GM12878 (cell line): Measurements from ENCODE around the gene C14orf119.

Experiments
- CBX3 ChIP-seq: fragments of 200-600 bp; sonication (generic); IDR thresholded peaks from 2 replicates; pipeline ENCODE4 v1.6.1; 2016; ENCODE audit warnings: low read depth, borderline replicate concordance
- CREB1 ChIP-seq: IDR thresholded peaks from 2 replicates; pipeline ENCODE4 v1.6.1; 2012; ENCODE audit warnings: low read depth, mild to moderate bottlenecking, inconsistent platforms
- ETV6 ChIP-seq, 2 experiments: fragments of 450-650 bp in 1 of 2; IDR thresholded peaks in 1 of 2; conservative IDR thresholded peaks in 1 of 2; 2 replicates each; pipeline ENCODE4 v1.6.1; 2014; ENCODE audit warnings: antibody characterized with exemption in 1 of 2, borderline replicate concordance in 1 of 2, low read depth in 1 of 2, mild to moderate bottlenecking in 1 of 2, moderate library complexity in 1 of 2
- NR2C1 ChIP-seq: fragments of 450-650 bp; IDR thresholded peaks from 2 replicates; pipeline ENCODE4 v1.6.1; 2017; ENCODE audit warnings: antibody characterized with exemption, mild to moderate bottlenecking, moderate library complexity
- TF ChIP-seq, protein P1 (sequence below), 3 experiments: IDR thresholded peaks in 2 of 3; conservative IDR thresholded peaks in 1 of 3; 2 replicates each; pipeline ENCODE4 v1.5.1; 2011; ENCODE audit warnings: low read depth in 3 of 3, low read length in 3 of 3, mild to moderate bottlenecking in 3 of 3, control low read depth in 2 of 3, moderate library complexity in 2 of 3, inconsistent platforms in 1 of 3, mixed read lengths in 1 of 3; ENCODE audit not compliant: control insufficient read depth in 2 of 3, insufficient read depth in 1 of 3; ENCODE audit errors: extremely low read depth in 1 of 3
- TF ChIP-seq, protein P2 (sequence below): IDR thresholded peaks from 2 replicates; pipeline ENCODE4 v1.6.1; 2011; ENCODE audit warnings: low read depth, mild to moderate bottlenecking, low read length, moderate library complexity, borderline replicate concordance; ENCODE audit errors: extremely low read depth
- TF ChIP-seq, protein P3 (sequence below): IDR thresholded peaks from 2 replicates; pipeline ENCODE4 v1.6.1; 2011; ENCODE audit warnings: borderline replicate concordance, low read depth, mild to moderate bottlenecking, moderate library complexity, mixed read lengths, low read length; ENCODE audit not compliant: insufficient read depth; ENCODE audit errors: extremely low read length

DNA sequence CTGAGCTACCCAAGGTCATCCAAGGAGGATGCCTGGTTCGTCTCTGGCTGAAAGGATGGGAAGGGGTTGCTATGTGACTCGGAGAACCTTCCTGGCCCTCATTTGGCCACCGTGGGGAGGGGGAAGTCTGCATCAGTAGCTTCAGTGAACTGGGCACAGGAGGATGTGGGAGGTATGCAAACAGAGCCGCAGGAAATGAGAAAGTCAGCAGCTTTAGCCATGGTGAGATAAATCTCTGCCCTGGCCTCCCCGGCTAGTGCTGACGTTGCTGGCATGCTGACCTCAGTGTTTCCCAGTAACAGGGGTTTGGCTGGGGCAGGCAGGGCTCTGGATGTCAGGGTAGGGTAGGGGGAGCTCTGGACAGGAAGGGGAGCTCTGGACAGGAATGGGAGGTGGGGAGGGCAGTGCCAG is 26.1 kb downstream of the C14orf119 start:
- TF ChIP-seq, protein P1, sequence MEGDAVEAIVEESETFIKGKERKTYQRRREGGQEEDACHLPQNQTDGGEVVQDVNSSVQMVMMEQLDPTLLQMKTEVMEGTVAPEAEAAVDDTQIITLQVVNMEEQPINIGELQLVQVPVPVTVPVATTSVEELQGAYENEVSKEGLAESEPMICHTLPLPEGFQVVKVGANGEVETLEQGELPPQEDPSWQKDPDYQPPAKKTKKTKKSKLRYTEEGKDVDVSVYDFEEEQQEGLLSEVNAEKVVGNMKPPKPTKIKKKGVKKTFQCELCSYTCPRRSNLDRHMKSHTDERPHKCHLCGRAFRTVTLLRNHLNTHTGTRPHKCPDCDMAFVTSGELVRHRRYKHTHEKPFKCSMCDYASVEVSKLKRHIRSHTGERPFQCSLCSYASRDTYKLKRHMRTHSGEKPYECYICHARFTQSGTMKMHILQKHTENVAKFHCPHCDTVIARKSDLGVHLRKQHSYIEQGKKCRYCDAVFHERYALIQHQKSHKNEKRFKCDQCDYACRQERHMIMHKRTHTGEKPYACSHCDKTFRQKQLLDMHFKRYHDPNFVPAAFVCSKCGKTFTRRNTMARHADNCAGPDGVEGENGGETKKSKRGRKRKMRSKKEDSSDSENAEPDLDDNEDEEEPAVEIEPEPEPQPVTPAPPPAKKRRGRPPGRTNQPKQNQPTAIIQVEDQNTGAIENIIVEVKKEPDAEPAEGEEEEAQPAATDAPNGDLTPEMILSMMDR (IDR thresholded peaks at IDR 0.05 in 2 of 3, conservative IDR thresholded peaks at IDR 0.05 in 1 of 3; ENCODE audit: control insufficient read depth in 2 of 3, extremely low read depth in 1 of 3, insufficient read depth in 1 of 3, low read depth in 3 of 3, low read length in 3 of 3), result no peak
- TF ChIP-seq CBX3 (no peak), NR2C1 (no peak), CREB1 (no peak), ETV6 (conservative IDR thresholded peaks at IDR 0.05 in 1 of 2, IDR thresholded peaks at IDR 0.05 in 1 of 2; ENCODE audit: borderline replicate concordance in 1 of 2, low read depth in 1 of 2) (no peak)
- TF ChIP-seq, protein P2, sequence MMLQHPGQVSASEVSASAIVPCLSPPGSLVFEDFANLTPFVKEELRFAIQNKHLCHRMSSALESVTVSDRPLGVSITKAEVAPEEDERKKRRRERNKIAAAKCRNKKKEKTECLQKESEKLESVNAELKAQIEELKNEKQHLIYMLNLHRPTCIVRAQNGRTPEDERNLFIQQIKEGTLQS, result no peak
- TF ChIP-seq, protein P3, sequence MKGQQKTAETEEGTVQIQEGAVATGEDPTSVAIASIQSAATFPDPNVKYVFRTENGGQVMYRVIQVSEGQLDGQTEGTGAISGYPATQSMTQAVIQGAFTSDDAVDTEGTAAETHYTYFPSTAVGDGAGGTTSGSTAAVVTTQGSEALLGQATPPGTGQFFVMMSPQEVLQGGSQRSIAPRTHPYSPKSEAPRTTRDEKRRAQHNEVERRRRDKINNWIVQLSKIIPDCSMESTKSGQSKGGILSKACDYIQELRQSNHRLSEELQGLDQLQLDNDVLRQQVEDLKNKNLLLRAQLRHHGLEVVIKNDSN, result no peak
